CD14-positive monocyte (primary cell): ENCODE data around the gene NRSN2. TPM values are rescaled to one million over a fixed set of nuclear protein-coding genes. Genes with fewer than 3 reads are reported as not detected.

ENCODE experiments used
- DNase-seq, 3 donors: peaks; one replicate each; pipeline ENCODE4 v3.0.0-alpha.2; 2011 to 2022
- H2AFZ ChIP-seq: 2 replicates; pipeline ENCODE4 v1.6.0; 2012; ENCODE audit warnings: mild to moderate bottlenecking, low read depth, low read length, inconsistent platforms; ENCODE audit not compliant: insufficient read depth, poor library complexity, severe bottlenecking
- H3K27ac ChIP-seq, 2 donors: 1 replicate in 1 of 2; 2 replicates in 1 of 2; pipeline ENCODE4 v1.5.1; 2012 to 2013; ENCODE audit warnings: low read length in 2 of 2, control low read depth in 1 of 2, inconsistent platforms in 1 of 2, low read depth in 1 of 2, mild to moderate bottlenecking in 1 of 2
- H3K27me3 ChIP-seq, 2 donors: one replicate each; pipeline versions ENCODE4 v1.6.0 to v1.6.1; 2011 to 2013; ENCODE audit warnings: low read length in 2 of 2; ENCODE audit not compliant: control insufficient read depth in 2 of 2, insufficient read depth in 2 of 2
- H3K36me3 ChIP-seq, 2 donors: replicated peaks in 1 of 2; 1 replicate in 1 of 2; 2 replicates in 1 of 2; pipeline versions ENCODE4 v1.5.1 to v1.6.1; 2012 to 2013; ENCODE audit warnings: low read length in 2 of 2, control low read depth in 1 of 2, inconsistent platforms in 1 of 2, mild to moderate bottlenecking in 1 of 2; ENCODE audit not compliant: insufficient read depth in 2 of 2, control insufficient read depth in 1 of 2
- H3K4me1 ChIP-seq, 2 donors: 1 replicate in 1 of 2; 2 replicates in 1 of 2; pipeline versions ENCODE4 v1.5.1 to v1.6.1; 2012 to 2013; ENCODE audit warnings: low read length in 2 of 2, control low read depth in 1 of 2, inconsistent platforms in 1 of 2, mild to moderate bottlenecking in 1 of 2, moderate library complexity in 1 of 2; ENCODE audit not compliant: insufficient read depth in 2 of 2, control insufficient read depth in 1 of 2
- H3K4me2 ChIP-seq: replicated peaks from 2 replicates; pipeline ENCODE3; 2012; ENCODE audit warnings: low read length, moderate library complexity, mild to moderate bottlenecking; ENCODE audit not compliant: poor library complexity, severe bottlenecking; ENCODE audit errors: extremely low read depth
- H3K4me3 ChIP-seq, 3 experiments: fragments of 200-600 bp in 1 of 3; sonication (generic) in 1 of 3; replicated peaks in 1 of 3; 1 replicate in 2 of 3; 2 replicates in 1 of 3; pipeline ENCODE4 v1.5.1; 2011 to 2013; ENCODE audit warnings: low read length in 3 of 3, mild to moderate bottlenecking in 3 of 3, control low read depth in 2 of 3, low read depth in 2 of 3, inconsistent platforms in 1 of 3, moderate library complexity in 1 of 3
- H3K79me2 ChIP-seq: 2 replicates; pipeline ENCODE4 v1.6.0; 2012; ENCODE audit warnings: mild to moderate bottlenecking, control low read depth, inconsistent platforms, low read length, moderate library complexity; ENCODE audit not compliant: insufficient read depth
- H3K9ac ChIP-seq: 2 replicates; pipeline ENCODE4 v1.6.0; 2017; ENCODE audit warnings: low read length, mild to moderate bottlenecking; ENCODE audit not compliant: insufficient read depth, poor library complexity, severe bottlenecking
- H3K9me3 ChIP-seq, 2 donors: replicated peaks in 1 of 2; 1 replicate in 1 of 2; 2 replicates in 1 of 2; pipeline versions ENCODE4 v1.5.1 to v1.6.1; 2012 to 2013; ENCODE audit warnings: low read length in 2 of 2, control low read depth in 1 of 2; ENCODE audit not compliant: control insufficient read depth in 1 of 2, insufficient read depth in 1 of 2
- H4K20me1 ChIP-seq: 2 replicates; pipeline ENCODE4 v1.6.0; 2012; ENCODE audit warnings: mild to moderate bottlenecking, low read length, control low read depth, moderate library complexity; ENCODE audit not compliant: insufficient read depth
- H3K27ac Mint-ChIP-seq, 7 donors: one replicate each; pipeline ENCODE4 v1.8.0; 2020; ENCODE audit warnings: mild to moderate bottlenecking in 7 of 7, mixed read lengths in 7 of 7, moderate library complexity in 6 of 7, inconsistent platforms in 2 of 7
- H3K27me3 Mint-ChIP-seq, 3 donors: one replicate each; pipeline ENCODE4 v1.8.0; 2021 to 2022; ENCODE audit warnings: low read depth in 3 of 3, mild to moderate bottlenecking in 3 of 3, mixed read lengths in 3 of 3, moderate library complexity in 3 of 3, inconsistent platforms in 1 of 3
- H3K36me3 Mint-ChIP-seq, 2 donors: one replicate each; pipeline ENCODE4 v1.8.0; 2020; ENCODE audit warnings: mixed read lengths in 2 of 2, inconsistent platforms in 1 of 2, mild to moderate bottlenecking in 1 of 2
- H3K4me1 Mint-ChIP-seq: one replicate; pipeline ENCODE4 v1.8.0; 2020; ENCODE audit warnings: mild to moderate bottlenecking, mixed read lengths
- H3K4me3 Mint-ChIP-seq, 2 donors: one replicate each; pipeline ENCODE4 v1.8.0; 2020; ENCODE audit warnings: mild to moderate bottlenecking in 2 of 2, mixed read lengths in 2 of 2, moderate library complexity in 1 of 2
- H3K9me3 Mint-ChIP-seq, 7 donors: one replicate each; pipeline ENCODE4 v1.8.0; 2020 to 2022; ENCODE audit warnings: mixed read lengths in 7 of 7, mild to moderate bottlenecking in 6 of 7, moderate library complexity in 6 of 7, inconsistent platforms in 2 of 7
- CTCF ChIP-seq: fragments of 200-600 bp; IDR thresholded peaks from one replicate; pipeline ENCODE4 v1.8.0; 2022; ENCODE audit warnings: antibody characterized with exemption, mild to moderate bottlenecking
- WGBS: methylation state at CpG from one replicate; pipeline ENCODE4 v1.1.5; 2013; ENCODE audit warnings: missing lambda C conversion rate; ENCODE audit not compliant: insufficient coverage; 5-methylcytosine and 5-hydroxymethylcytosine counted together
- intact Hi-C, 2 donors: fragments of 100-400 bp; cut with micrococcal nuclease; formaldehyde crosslinking; loops; one replicate each; pipeline versions ENCODE4 v1.15.0 to v1.15.1; 2023
- polyA plus RNA-seq, 3 donors: library from polyadenylated mRNA; depleted of rRNA in 1 of 3; unstranded in 2 of 3; stranded (reverse) in 1 of 3; fragments of 300-500 nt in 2 of 3; fragments of >200 nt in 1 of 3; fragmentation: Illumina TruSeq in 2 of 3; gene quantifications; 1 replicate in 2 of 3; 2 replicates in 1 of 3; pipeline ENCODE4 v1.2.3, GENCODE V29; 2012 to 2021

NRSN2 gene
- polyA plus RNA-seq, 3 donors, result 0.09 to 0.73 (median 0.56) TPM

- Histone ChIP-seq H3K4me3 (no peak overlapping the region), H3K4me2 (no peak overlapping the region), H3K36me3 (peaks cover 26 to 29% of the 10 kb centered on the region in 2 donors), H3K79me2 (no peaks in the 10 kb centered on the region), H3K9ac (no peak overlapping the region), H3K27me3 (no peaks in the 10 kb centered on the region), H3K4me1 (no peaks in the 10 kb centered on the region), H3K27ac (no peak overlapping the region), H2AFZ (no peak overlapping the region), H4K20me1 (no peaks in the 10 kb centered on the region), H3K9me3 (peaks cover 0 to 6% of the 10 kb centered on the region in 2 donors)
- no peak for DNase-seq
- Mint-ChIP-seq H3K4me3 (no peak overlapping the region), H3K27ac (peak overlapping the region in 1 of 7 donors; percentile 15), H3K36me3 (peaks cover 18 to 21% of the 10 kb centered on the region in 2 donors), H3K4me1 (peaks cover 2% of the 10 kb centered on the region), H3K9me3 (peaks cover 1 to 7% (median 4%) of the 10 kb centered on the region in 7 donors), H3K27me3 (peaks cover 0 to 1% (median 1%) of the 10 kb centered on the region in 3 donors)
- no peak for TF ChIP-seq CTCF
- no CpG with 5 or more reads among the region's 2 CpGs for WGBS
- intact Hi-C loops, result loop anchor here in 1 of 2 donors (10.0 kb wide), 1 partner anchor 45 kb away; no protein-coding TSS in a partner anchor
Measured at GRCh38 chr20:400128-400453, 53.2 kb downstream of the NRSN2 start.

GRCh38 chr20:400454-401275, 53.8 kb downstream of the NRSN2 start:
- intact Hi-C loops, result loop anchor here in 1 of 2 donors (10.0 kb wide), 1 partner anchor 46 kb away; no protein-coding TSS in a partner anchor
- Histone ChIP-seq H2AFZ (peak overlapping the region; percentile 7), H3K9ac (no peak overlapping the region), H3K4me1 (no peaks in the 10 kb centered on the region), H3K9me3 (peaks cover 0 to 6% of the 10 kb centered on the region in 2 donors), H3K4me2 (no peak overlapping the region), H3K36me3 (peaks cover 21 to 24% of the 10 kb centered on the region in 2 donors), H3K4me3 (no peak overlapping the region), H4K20me1 (no peaks in the 10 kb centered on the region), H3K27me3 (no peaks in the 10 kb centered on the region), H3K79me2 (no peaks in the 10 kb centered on the region), H3K27ac (no peak overlapping the region)
- DNase-seq, result no peak
- H3K27ac Mint-ChIP-seq, result no peak overlapping the region
- H3K36me3 Mint-ChIP-seq, result peaks cover 17% of the 10 kb centered on the region in 2 donors
- H3K4me1 Mint-ChIP-seq, result peaks cover 2% of the 10 kb centered on the region
- no peak for TF ChIP-seq CTCF
- WGBS, result 50% methylated on average over 1 of the region's 5 CpGs
- peaks cover 0 to 4% (median 1%) of the 10 kb centered on the region in 3 donors for H3K27me3 Mint-ChIP-seq
- no peak overlapping the region for H3K4me3 Mint-ChIP-seq
- H3K9me3 Mint-ChIP-seq, result peaks cover 1 to 7% (median 4%) of the 10 kb centered on the region in 7 donors
